Measurements from ENCODE around the gene CKAP2L.

GRCh38 chr2:112708968-112709367 is 55.4 kb downstream of the CKAP2L start:
- TF ChIP-seq CTCF (IDR thresholded peaks at IDR 0.05) = no peak
- no peak for TF ChIP-seq ZFX (IDR thresholded peaks at IDR 0.05; ENCODE audit: borderline replicate concordance)

All from 22Rv1 (cell line).